ENCODE data around the gene PDE8B. TPM values are rescaled to one million over a fixed set of nuclear protein-coding genes. Genes with fewer than 3 reads are reported as not detected.

The PDE8B gene
- total RNA-seq, 1 experiment from 2014 or later = 0.07 TPM

DNA sequence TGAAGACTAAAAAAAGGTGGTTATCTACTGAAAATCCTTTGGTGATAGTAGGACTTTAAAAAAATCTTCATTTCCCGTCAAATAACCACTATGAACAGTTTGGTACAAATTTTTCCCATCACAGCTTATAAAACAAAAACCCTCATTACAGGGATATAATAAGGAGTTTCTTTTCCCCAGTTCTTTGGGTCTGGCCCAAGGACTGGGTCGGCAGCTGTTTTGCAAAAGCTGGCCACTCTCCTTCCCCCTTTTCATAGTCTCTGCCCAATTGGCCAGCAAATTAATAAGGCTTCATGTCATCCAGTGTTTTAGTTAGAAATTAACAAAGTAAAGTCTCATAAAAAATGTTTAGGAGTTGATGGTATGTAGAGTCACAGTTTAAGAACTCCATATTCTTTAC lies 47.0 kb upstream of the PDE8B start:
- no peak overlapping the region for H3K4me3 Mint-ChIP-seq
- Histone ChIP-seq H3K23ac (ENCODE audit: insufficient read length, low read depth, low read length) (no peak overlapping the region), H2BK20ac (ENCODE audit: low read depth, low read length, poor library complexity, severe bottlenecking) (no peak overlapping the region), H3K79me1 (ENCODE audit: insufficient read depth, low read depth, low read length, poor library complexity, severe bottlenecking) (no peaks in the 10 kb centered on the region), H2BK12ac (ENCODE audit: insufficient read length, low read depth, low read length) (no peak overlapping the region), H3K14ac (ENCODE audit: insufficient read depth, low read length) (no peak overlapping the region), H2BK5ac (ENCODE audit: insufficient read length, low read length) (no peak overlapping the region), H2BK120ac (ENCODE audit: low read depth, low read length, poor library complexity, severe bottlenecking) (no peak overlapping the region), H2AFZ (ENCODE audit: low read length) (no peak overlapping the region), H3K27me3 (ENCODE audit: insufficient read depth, low read length) (no peaks in the 10 kb centered on the region), H3K27ac (ENCODE audit: insufficient read length, low read depth, low read length) (no peak overlapping the region), H3K4ac (ENCODE audit: low read depth, low read length) (no peak overlapping the region), H4K8ac (replicated peaks; ENCODE audit: insufficient read length, low read depth, low read length) (no peak overlapping the region), H3K56ac (ENCODE audit: insufficient read length, low read depth, low read length) (no peak overlapping the region), H3K9ac (ENCODE audit: extremely low read depth, insufficient read length, low read length) (no peak overlapping the region), H3K18ac (ENCODE audit: insufficient read length, low read depth, low read length) (no peak overlapping the region), H2BK15ac (ENCODE audit: low read depth, low read length) (no peak overlapping the region), H3T11ph (ENCODE audit: low read length) (no peak overlapping the region), H4K20me1 (ENCODE audit: control insufficient read depth, insufficient read depth, insufficient read length) (no peaks in the 10 kb centered on the region), H4K91ac (ENCODE audit: insufficient read length, low read depth, low read length) (no peak overlapping the region), H3K23me2 (ENCODE audit: insufficient read length, low read depth, low read length, poor library complexity, severe bottlenecking) (no peaks in the 10 kb centered on the region), H3K79me2 (ENCODE audit: insufficient read depth, low read length) (no peaks in the 10 kb centered on the region), H4K5ac (ENCODE audit: insufficient read length, low read depth, low read length) (no peak overlapping the region), H3K9me3 (ENCODE audit: control insufficient read depth, low read depth, low read length) (no peaks in the 10 kb centered on the region), H3K4me2 (ENCODE audit: insufficient read depth, insufficient read length, low read length) (no peak overlapping the region), H2AK5ac (ENCODE audit: insufficient read length, low read length) (no peak overlapping the region), H3K4me1 (ENCODE audit: insufficient read depth, low read length) (no peaks in the 10 kb centered on the region)
- no peak for DNase-seq
- H3K27me3 Mint-ChIP-seq (ENCODE audit: low read depth) = no peaks in the 10 kb centered on the region
- peaks cover 0 to 3% of the 10 kb centered on the region in 2 experiments; a peak in 1 of 4 replicates for H3K4me1 Mint-ChIP-seq
- TF ChIP-seq, protein P1, sequence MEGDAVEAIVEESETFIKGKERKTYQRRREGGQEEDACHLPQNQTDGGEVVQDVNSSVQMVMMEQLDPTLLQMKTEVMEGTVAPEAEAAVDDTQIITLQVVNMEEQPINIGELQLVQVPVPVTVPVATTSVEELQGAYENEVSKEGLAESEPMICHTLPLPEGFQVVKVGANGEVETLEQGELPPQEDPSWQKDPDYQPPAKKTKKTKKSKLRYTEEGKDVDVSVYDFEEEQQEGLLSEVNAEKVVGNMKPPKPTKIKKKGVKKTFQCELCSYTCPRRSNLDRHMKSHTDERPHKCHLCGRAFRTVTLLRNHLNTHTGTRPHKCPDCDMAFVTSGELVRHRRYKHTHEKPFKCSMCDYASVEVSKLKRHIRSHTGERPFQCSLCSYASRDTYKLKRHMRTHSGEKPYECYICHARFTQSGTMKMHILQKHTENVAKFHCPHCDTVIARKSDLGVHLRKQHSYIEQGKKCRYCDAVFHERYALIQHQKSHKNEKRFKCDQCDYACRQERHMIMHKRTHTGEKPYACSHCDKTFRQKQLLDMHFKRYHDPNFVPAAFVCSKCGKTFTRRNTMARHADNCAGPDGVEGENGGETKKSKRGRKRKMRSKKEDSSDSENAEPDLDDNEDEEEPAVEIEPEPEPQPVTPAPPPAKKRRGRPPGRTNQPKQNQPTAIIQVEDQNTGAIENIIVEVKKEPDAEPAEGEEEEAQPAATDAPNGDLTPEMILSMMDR (conservative IDR thresholded peaks at IDR 0.05) = no peak
- peaks cover 3 to 5% of the 10 kb centered on the region in 2 experiments; a peak in 3 of 5 replicates for H3K9me3 Mint-ChIP-seq
- H3K36me3 Mint-ChIP-seq (ENCODE audit: insufficient read depth in 1 of 3, low read depth in 3 of 3) = peaks cover 0 to 6% (median 0%) of the 10 kb centered on the region in 3 experiments; a peak in 2 of 7 replicates
- no CpG with 5 or more reads among the region's 2 CpGs for WGBS (ENCODE audit: extremely low coverage, insufficient read length, low lambda C conversion rate)
- H3K27ac Mint-ChIP-seq = no peak overlapping the region
